Suprapubic skin (tissue), 4 donors: ENCODE results near the gene KCNH1. TPM values are rescaled to one million over a fixed set of nuclear protein-coding genes. Genes with fewer than 3 reads are reported as not detected.

ENCODE experiments used
- DNase-seq, 2 donors: peaks; one replicate each; pipeline ENCODE4 v3.0.0-alpha.2; 2019; ENCODE audit warnings: low spot score in 2 of 2
- H3K27ac ChIP-seq: fragments of 200-600 bp; sonication (generic); one replicate; pipeline ENCODE4 v1.5.1; 2019
- H3K27me3 ChIP-seq: fragments of 200-600 bp; sonication (generic); one replicate; pipeline ENCODE4 v1.5.1; 2019
- H3K36me3 ChIP-seq: fragments of 200-600 bp; sonication (generic); one replicate; pipeline ENCODE4 v1.5.1; 2019
- H3K4me1 ChIP-seq: fragments of 200-600 bp; sonication (generic); one replicate; pipeline ENCODE4 v1.5.1; 2019
- H3K4me3 ChIP-seq: fragments of 200-600 bp; sonication (generic); one replicate; pipeline ENCODE4 v1.5.1; 2019; ENCODE audit warnings: mild to moderate bottlenecking
- H3K9me3 ChIP-seq: fragments of 200-600 bp; sonication (generic); one replicate; pipeline ENCODE4 v1.5.1; 2019
- CTCF ChIP-seq, 2 donors: fragments of 200-600 bp in 1 of 2; fragments of 450-650 bp in 1 of 2; sonication (generic) in 1 of 2; IDR thresholded peaks; one replicate each; pipeline ENCODE4 v1.5.1; 2016 to 2019; ENCODE audit warnings: antibody characterized with exemption in 2 of 2, mild to moderate bottlenecking in 1 of 2, moderate library complexity in 1 of 2
- EP300 ChIP-seq: sonication (generic); formaldehyde crosslinking; IDR thresholded peaks from one replicate; pipeline ENCODE4 v1.6.1; 2017; ENCODE audit warnings: antibody characterized with exemption
- POLR2A ChIP-seq, 2 donors: fragments of 450-650 bp; IDR thresholded peaks; one replicate each; pipeline ENCODE4 v1.6.1; 2017; ENCODE audit warnings: antibody characterized with exemption in 2 of 2, mild to moderate bottlenecking in 2 of 2, moderate library complexity in 2 of 2
- POLR2AphosphoS5 ChIP-seq, 3 donors: sonication (generic); formaldehyde crosslinking; IDR thresholded peaks; one replicate each; pipeline ENCODE4 v1.6.1; 2017; ENCODE audit warnings: antibody characterized with exemption in 3 of 3
- WGBS: methylation state at CpG from one replicate; pipeline ENCODE4 v1.1.5; 2018; 5-methylcytosine and 5-hydroxymethylcytosine counted together
- total RNA-seq, 4 donors: library from RNA; depleted of rRNA; stranded (reverse); fragments of >200 nt; gene quantifications; one replicate each; pipeline ENCODE4 v1.1.0, GENCODE V29; 2016

Gene KCNH1
- total RNA-seq, 4 donors from 2014 or later: 1.1 TPM; not detected in 3

GRCh38 chr1:210650403-210650802 is 483.5 kb downstream of the KCNH1 start:
- Histone ChIP-seq H3K9me3 (no peaks in the 10 kb centered on the region), H3K4me3 (no peak overlapping the region), H3K27me3 (no peaks in the 10 kb centered on the region), H3K27ac (no peak overlapping the region), H3K36me3 (no peaks in the 10 kb centered on the region), H3K4me1 (no peaks in the 10 kb centered on the region)
- WGBS: 77% methylated on average over 2 of the region's 2 CpGs
- TF ChIP-seq POLR2AphosphoS5 (IDR thresholded peaks at IDR 0.05) (no peak), POLR2A (IDR thresholded peaks at IDR 0.05) (no peak), CTCF (IDR thresholded peaks at IDR 0.05) (no peak), EP300 (no peak)
- DNase-seq: no peak

GRCh38 chr1:210648588-210649269 is 485.2 kb downstream of the KCNH1 start:
- Histone ChIP-seq H3K27ac (no peak overlapping the region), H3K36me3 (no peaks in the 10 kb centered on the region), H3K4me1 (no peaks in the 10 kb centered on the region), H3K27me3 (no peaks in the 10 kb centered on the region), H3K9me3 (no peaks in the 10 kb centered on the region), H3K4me3 (no peak overlapping the region)
- TF ChIP-seq EP300: no peak
- WGBS: 61% methylated on average over 2 of the region's 2 CpGs
- no peak for DNase-seq

GRCh38 chr1:210647406-210648333 is 486.3 kb downstream of the KCNH1 start:
- Histone ChIP-seq H3K27me3 (no peaks in the 10 kb centered on the region), H3K9me3 (no peaks in the 10 kb centered on the region), H3K36me3 (no peaks in the 10 kb centered on the region), H3K27ac (no peak overlapping the region), H3K4me1 (no peaks in the 10 kb centered on the region), H3K4me3 (no peak overlapping the region)
- TF ChIP-seq EP300 (no peak), POLR2A (IDR thresholded peaks at IDR 0.05) (no peak), CTCF (IDR thresholded peaks at IDR 0.05) (no peak), POLR2AphosphoS5 (IDR thresholded peaks at IDR 0.05) (no peak)
- no peak for DNase-seq
- 56% methylated on average over 6 of the region's 6 CpGs for WGBS

GRCh38 chr1:210646258-210646616 is 487.7 kb downstream of the KCNH1 start:
- DNase-seq: no peak
- Histone ChIP-seq H3K9me3 (no peaks in the 10 kb centered on the region), H3K4me3 (no peak overlapping the region), H3K4me1 (no peaks in the 10 kb centered on the region), H3K27ac (no peak overlapping the region), H3K27me3 (no peaks in the 10 kb centered on the region), H3K36me3 (no peaks in the 10 kb centered on the region)
- 88% methylated on average over 2 of the region's 2 CpGs for WGBS
- TF ChIP-seq POLR2AphosphoS5 (IDR thresholded peaks at IDR 0.05) (no peak), EP300 (no peak), CTCF (IDR thresholded peaks at IDR 0.05) (no peak), POLR2A (IDR thresholded peaks at IDR 0.05) (no peak)

GRCh38 chr1:210645582-210646257 is 488.2 kb downstream of the KCNH1 start:
- Histone ChIP-seq H3K4me3 (no peak overlapping the region), H3K36me3 (no peaks in the 10 kb centered on the region), H3K9me3 (no peaks in the 10 kb centered on the region), H3K27me3 (no peaks in the 10 kb centered on the region), H3K4me1 (no peaks in the 10 kb centered on the region), H3K27ac (no peak overlapping the region)
- TF ChIP-seq CTCF (IDR thresholded peaks at IDR 0.05) (no peak), EP300 (no peak), POLR2AphosphoS5 (IDR thresholded peaks at IDR 0.05) (no peak), POLR2A (IDR thresholded peaks at IDR 0.05) (no peak)
- 83% methylated on average over 7 of the region's 7 CpGs for WGBS
- no peak for DNase-seq
